Measurements from ENCODE around the gene SHQ1. TPM values are rescaled to one million over a fixed set of nuclear protein-coding genes. Genes with fewer than 3 reads are reported as not detected.
"Not testable (repeated sequence)": the region's sequence is repeated elsewhere in the genome, so short reads cannot be mapped to it uniquely, and the experiment has no call there.

SHQ1 gene
- total RNA-seq, 1 donor, result 16.4 TPM

DNA sequence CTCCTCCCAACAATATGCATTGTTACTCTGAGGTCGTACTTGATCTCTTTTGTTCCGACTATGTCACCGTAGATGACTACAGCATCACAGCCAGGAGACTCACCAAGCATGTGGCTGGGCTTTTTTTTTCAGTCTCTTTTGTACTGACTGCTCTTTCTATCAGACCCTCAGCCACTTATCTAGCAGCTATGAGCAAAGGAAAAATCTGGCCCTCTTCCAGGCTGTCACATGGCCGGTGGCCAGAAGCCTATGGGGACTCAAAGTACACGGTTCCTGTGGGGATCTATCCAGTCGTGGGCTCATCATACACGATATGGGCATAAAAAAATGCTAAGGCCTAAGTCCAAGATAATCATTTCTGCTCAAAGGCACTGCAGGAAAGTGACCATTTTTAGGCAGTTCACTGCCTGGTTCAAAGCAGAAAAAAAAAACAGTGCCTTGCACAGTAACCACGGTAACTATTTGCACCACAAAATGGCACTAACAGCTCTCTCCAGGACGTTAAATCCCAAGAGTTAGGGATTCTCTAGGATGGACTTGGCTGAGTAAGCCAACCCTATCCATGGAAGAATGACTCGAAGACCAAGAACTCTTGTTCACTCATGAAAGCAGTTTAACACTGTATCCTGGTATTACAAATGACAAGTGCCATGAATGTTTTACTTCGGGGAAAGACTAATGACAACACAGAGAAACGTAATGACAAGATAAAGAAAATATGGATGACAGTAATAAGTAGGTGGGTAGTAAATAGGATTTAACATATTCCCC is 50.3 kb downstream of the SHQ1 start:
- no peak overlapping the region for H3K4me3 ChIP-seq (ENCODE audit: low read length)
- no peaks in the 10 kb centered on the region for H3K9me3 ChIP-seq (ENCODE audit: low read depth, low read length)
- no peaks in the 10 kb centered on the region for H3K4me1 ChIP-seq (ENCODE audit: insufficient read depth, low read length)
- no peaks in the 10 kb centered on the region for H3K27me3 ChIP-seq (ENCODE audit: insufficient read depth, low read length)

DNA sequence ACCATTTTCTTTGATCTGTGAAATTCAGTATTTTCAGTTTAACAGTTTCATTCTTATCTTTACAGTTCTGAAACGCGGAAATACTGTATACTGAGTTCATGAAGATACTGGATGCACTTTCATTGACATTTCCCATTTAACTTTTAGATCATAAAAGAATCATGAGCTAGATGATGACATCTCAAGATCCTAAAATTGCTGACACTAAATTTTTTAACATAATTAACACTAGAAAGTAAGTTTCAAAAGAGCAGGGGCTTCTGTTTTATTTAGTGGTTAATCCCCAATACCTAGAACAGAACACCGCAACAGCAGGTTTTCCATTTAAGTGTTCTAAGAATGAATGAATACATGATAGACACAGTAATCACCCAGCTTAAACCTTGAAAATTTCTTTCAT is 54.2 kb downstream of the SHQ1 start:
- no peaks in the 10 kb centered on the region for H3K9me3 ChIP-seq (ENCODE audit: low read depth, low read length)
- no peaks in the 10 kb centered on the region for H3K4me1 ChIP-seq (ENCODE audit: insufficient read depth, low read length)
- no peak overlapping the region for H3K4me3 ChIP-seq (ENCODE audit: low read length)

DNA sequence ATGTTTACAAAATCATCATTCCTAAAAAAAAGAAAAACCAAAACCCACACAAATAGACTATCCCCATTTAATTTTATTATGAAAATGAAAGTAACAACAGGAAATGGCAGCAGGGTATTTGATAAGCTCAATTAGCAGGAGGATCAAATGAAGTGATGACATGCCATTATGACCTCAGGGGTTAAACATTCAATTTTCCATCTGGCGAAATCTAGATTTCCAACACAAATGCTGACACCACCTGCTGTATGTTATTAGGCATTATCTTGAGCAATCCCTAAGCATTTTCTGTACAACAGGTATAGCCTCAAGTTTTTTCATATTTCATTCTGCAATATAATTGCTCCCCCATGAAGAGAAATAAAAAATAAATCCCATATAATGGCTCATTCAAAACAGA is 57.1 kb downstream of the SHQ1 start:
- Histone ChIP-seq H3K4me1 (ENCODE audit: insufficient read depth, low read length) (no peaks in the 10 kb centered on the region), H3K9me3 (ENCODE audit: low read depth, low read length) (no peaks in the 10 kb centered on the region), H3K4me3 (ENCODE audit: low read length) (no peak overlapping the region), H3K27me3 (ENCODE audit: insufficient read depth, low read length) (no peaks in the 10 kb centered on the region)

More for the DNA sequence above, 54.2 kb downstream of the SHQ1 start:
- H3K27me3 ChIP-seq (ENCODE audit: insufficient read depth, low read length), result no peaks in the 10 kb centered on the region

DNA sequence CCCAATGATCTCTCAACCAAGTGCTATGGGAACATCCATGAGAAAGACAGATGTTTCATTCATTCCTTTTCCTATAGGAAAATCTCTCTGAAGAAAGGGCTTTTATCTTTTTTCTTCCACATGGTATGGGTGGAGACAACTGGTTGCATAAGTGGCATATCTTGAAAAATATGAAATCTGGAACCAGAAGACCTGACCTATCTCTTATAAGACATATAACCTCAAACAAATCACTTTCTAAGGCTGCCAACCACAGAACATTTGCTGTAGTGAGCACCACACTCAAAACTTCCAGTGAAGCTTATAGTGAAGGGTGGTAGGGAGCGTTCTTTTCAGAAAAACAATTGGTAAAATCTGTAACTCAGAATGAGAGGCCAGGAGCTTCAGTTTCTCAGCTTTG is 58.5 kb downstream of the SHQ1 start:
- Histone ChIP-seq H3K9me3 (ENCODE audit: low read depth, low read length) (no peaks in the 10 kb centered on the region), H3K27me3 (ENCODE audit: insufficient read depth, low read length) (no peaks in the 10 kb centered on the region), H3K4me1 (ENCODE audit: insufficient read depth, low read length) (no peaks in the 10 kb centered on the region), H3K4me3 (ENCODE audit: low read length) (no peak overlapping the region)

DNA sequence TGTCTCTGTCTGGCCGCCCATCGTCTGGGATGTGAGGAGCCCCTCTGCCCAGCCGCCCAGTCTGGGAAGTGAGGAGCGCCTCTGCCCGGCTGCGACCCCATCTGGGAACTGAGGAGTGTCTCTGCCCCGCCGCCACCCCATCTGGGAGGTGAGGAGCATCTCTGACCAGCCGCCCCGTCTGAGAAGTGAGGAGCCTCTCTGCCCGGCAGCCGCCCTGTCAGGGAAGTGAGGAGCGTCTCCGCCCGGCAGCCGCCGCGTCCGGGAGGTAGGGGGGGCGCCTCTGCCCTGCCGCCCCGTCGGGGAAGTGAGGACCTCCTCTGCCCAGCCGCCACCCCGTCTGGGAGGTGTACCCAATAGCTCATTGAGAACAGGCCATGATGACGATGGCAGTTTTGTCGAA is 60.0 kb downstream of the SHQ1 start:
- H3K4me1 ChIP-seq (ENCODE audit: insufficient read depth, low read length); H3K4me3 ChIP-seq (ENCODE audit: low read length); H3K27me3 ChIP-seq (ENCODE audit: insufficient read depth, low read length); H3K9me3 ChIP-seq (ENCODE audit: low read depth, low read length): not testable (repeated sequence)

DNA sequence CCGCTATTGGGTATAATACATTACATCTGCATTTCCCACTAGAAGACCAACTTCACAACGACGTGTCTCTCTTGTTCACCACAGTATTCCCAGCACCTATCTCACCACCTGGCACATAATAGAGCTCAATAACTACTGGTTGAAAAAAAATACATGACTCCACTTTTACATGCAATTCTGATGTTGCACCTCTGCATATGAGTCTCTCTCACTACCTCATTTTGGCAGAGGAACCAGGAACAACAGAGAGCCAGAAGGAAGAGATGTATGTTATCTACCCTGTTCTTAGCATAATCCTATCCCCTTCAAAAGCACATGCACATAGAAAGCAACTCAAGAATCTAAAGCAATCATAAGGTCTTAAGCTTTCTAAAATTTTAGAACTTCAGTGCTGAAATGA is 61.6 kb downstream of the SHQ1 start:
- H3K27me3 ChIP-seq (ENCODE audit: insufficient read depth, low read length), result no peaks in the 10 kb centered on the region
- H3K4me1 ChIP-seq (ENCODE audit: insufficient read depth, low read length), result no peaks in the 10 kb centered on the region
- H3K4me3 ChIP-seq (ENCODE audit: low read length), result no peak overlapping the region
- H3K9me3 ChIP-seq (ENCODE audit: low read depth, low read length), result no peaks in the 10 kb centered on the region

DNA sequence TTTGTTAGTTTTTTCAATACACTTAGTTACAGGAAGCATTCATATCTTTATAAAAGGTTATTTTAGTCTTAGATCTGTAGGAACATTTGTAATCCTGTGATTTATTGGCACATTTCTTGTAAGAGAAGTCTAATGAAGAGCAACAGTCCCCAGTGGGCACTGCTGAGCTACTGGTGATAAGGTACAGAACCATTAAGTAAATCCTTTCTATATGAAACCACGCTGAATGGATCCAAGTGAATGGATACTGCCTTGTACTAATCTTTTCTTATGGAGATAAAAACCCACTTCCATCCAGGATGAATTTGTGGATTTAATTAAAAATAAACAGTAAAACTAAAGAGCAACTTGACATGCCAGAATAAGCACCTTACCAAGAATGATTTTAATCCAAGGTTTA is 64.0 kb downstream of the SHQ1 start:
- Histone ChIP-seq H3K4me3 (ENCODE audit: low read length) (no peak overlapping the region), H3K4me1 (ENCODE audit: insufficient read depth, low read length) (no peaks in the 10 kb centered on the region), H3K9me3 (ENCODE audit: low read depth, low read length) (no peaks in the 10 kb centered on the region), H3K27me3 (ENCODE audit: insufficient read depth, low read length) (no peaks in the 10 kb centered on the region)

DNA sequence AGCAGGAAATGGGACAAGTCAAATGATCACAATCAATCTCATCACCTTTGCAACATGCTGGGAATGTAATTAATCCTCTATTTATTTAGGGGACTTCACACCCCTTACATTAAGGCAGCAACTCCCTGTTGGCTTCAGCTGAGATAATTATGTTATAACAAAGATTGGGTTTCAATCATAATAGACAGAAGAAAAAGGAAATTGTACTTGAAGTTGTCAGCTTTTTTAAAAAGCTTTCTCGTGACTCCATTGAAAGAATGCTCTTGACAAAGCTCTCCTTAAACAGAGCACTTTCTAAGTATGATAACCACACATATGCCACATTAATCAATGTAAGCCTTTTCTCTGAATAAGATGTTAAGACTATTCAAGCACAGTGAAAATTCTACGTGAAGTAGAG is 65.7 kb downstream of the SHQ1 start:
- Histone ChIP-seq H3K4me1 (ENCODE audit: insufficient read depth, low read length) (no peaks in the 10 kb centered on the region), H3K4me3 (ENCODE audit: low read length) (no peak overlapping the region)

DNA sequence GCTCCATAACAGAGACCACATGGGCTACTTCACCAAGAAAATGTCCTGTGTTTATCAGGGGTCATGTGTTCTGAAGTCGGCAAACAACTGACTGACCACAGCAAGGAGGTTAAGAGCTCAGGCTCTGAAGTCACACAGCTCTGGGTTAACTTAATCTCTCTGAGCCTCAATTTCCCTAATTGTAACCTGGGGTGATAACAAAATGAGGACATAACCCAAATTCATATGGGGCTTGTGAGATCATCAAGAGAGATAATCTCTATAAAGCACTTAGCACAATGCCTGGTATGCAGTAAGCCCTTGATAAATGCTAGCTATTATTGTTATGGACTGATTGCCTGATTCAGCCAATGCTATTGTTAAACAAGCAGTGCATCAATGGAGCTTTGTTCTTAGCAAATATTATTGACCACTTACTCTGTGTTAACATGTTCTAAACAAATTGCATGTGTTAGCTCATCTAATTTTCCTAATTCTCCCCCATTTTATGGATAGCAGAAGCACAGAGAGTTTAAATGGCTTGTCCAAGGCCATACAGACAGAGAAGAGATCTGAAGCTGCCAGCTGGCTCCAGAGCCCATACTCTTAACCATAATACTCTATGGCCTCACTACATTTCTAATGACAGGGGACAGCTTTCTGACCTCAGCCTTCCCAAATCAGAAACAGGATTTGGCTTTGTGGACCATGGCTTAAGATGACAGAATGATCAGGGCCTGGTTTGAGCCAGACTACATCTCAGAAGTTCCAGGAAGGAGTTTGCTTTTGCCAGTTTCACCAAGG is 78.3 kb downstream of the SHQ1 start:
- H3K4me1 ChIP-seq (ENCODE audit: insufficient read depth, low read length), result no peaks in the 10 kb centered on the region
- H3K27me3 ChIP-seq (ENCODE audit: insufficient read depth, low read length), result no peaks in the 10 kb centered on the region
- H3K4me3 ChIP-seq (ENCODE audit: low read length), result no peak overlapping the region
- no peaks in the 10 kb centered on the region for H3K9me3 ChIP-seq (ENCODE audit: low read depth, low read length)

More for the DNA sequence above, 65.7 kb downstream of the SHQ1 start:
- Histone ChIP-seq H3K27me3 (ENCODE audit: insufficient read depth, low read length) (no peaks in the 10 kb centered on the region), H3K9me3 (ENCODE audit: low read depth, low read length) (no peaks in the 10 kb centered on the region)

DNA sequence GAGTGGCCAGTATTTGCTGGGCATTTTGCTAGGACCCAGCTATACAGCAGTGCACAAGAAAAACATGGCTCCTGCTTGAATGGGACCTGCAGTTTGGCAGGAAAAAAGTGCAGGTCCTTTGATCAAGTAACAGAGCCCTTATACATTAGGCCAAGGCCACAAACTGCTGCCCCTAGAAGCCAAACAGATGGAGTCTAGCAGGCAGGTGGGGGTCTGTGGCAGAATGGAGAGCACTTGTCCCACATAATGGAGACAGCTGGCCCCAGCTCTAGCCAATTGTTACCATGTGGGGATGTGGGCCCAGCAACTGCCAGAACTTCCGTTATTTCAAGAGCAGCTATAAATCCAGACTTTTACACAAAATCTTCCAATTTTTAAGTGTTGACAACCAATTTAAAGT is 79.3 kb downstream of the SHQ1 start:
- Histone ChIP-seq H3K9me3 (ENCODE audit: low read depth, low read length) (no peaks in the 10 kb centered on the region), H3K4me1 (ENCODE audit: insufficient read depth, low read length) (no peaks in the 10 kb centered on the region), H3K4me3 (ENCODE audit: low read length) (no peak overlapping the region), H3K27me3 (ENCODE audit: insufficient read depth, low read length) (no peaks in the 10 kb centered on the region)

DNA sequence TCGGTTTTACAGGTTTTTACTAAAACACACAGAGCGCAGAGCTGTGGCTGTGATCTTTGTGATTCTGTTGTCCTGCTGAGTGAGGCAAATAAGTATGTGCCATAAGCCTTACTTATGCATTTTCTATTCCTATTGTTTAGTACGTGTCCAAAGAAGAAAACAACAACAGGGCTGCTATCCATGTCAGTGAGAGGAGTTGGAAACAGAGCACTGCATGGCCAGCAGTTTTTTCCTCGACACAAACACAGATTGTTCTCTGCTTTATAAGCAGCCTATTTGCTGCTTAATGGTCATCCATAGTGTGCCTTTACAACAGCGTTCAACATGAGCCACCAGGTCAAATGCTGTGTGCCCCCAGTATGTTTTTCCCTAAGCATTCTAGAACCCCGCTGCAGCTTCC is 79.8 kb downstream of the SHQ1 start:
- Histone ChIP-seq H3K27me3 (ENCODE audit: insufficient read depth, low read length) (no peaks in the 10 kb centered on the region), H3K9me3 (ENCODE audit: low read depth, low read length) (no peaks in the 10 kb centered on the region), H3K4me1 (ENCODE audit: insufficient read depth, low read length) (no peaks in the 10 kb centered on the region), H3K4me3 (ENCODE audit: low read length) (no peak overlapping the region)

DNA sequence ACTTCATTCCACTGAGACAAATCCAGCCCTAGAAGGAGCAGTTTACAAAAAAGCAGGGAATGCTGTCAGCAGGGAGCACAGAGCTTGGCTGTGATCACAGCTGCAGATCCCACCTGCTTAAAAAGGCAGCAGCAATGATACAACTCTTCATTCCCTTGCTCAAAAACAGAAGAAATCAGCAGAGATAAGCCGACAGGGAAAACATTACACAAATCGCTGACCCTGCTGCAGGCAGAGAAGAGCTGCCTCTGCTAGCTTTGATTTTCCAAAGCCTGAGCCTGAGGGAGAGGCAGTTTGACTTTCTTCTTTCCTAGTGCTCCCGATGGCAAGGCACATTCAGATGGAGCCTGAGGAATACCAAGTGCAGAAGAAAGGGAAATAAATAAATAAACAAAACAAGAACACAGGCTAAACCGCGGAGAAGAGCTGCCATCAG is 80.2 kb downstream of the SHQ1 start:
- no peaks in the 10 kb centered on the region for H3K27me3 ChIP-seq (ENCODE audit: insufficient read depth, low read length)
- H3K9me3 ChIP-seq (ENCODE audit: low read depth, low read length), result no peaks in the 10 kb centered on the region
- H3K4me3 ChIP-seq (ENCODE audit: low read length), result no peak overlapping the region
- no peaks in the 10 kb centered on the region for H3K4me1 ChIP-seq (ENCODE audit: insufficient read depth, low read length)

DNA sequence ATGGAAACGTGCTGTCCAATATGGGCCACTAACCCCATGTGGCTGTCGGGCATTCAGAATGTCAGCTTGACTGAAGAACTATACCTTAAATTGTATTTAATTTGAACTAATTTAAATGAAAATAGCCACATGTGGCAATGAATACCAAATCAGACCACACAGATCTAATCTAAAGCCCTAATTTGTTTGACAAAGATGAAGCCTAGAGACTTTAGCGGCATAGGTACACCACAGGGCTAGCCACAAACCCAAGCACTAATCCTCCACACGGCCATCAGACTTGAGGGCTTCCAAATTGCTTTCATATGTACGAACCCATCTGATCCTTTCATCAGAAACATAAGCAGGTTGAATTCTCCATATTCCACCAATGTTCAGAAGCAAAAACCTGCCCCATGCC is 81.4 kb downstream of the SHQ1 start:
- Histone ChIP-seq H3K4me3 (ENCODE audit: low read length) (no peak overlapping the region), H3K27me3 (ENCODE audit: insufficient read depth, low read length) (no peaks in the 10 kb centered on the region), H3K9me3 (ENCODE audit: low read depth, low read length) (no peaks in the 10 kb centered on the region), H3K4me1 (ENCODE audit: insufficient read depth, low read length) (no peaks in the 10 kb centered on the region)

DNA sequence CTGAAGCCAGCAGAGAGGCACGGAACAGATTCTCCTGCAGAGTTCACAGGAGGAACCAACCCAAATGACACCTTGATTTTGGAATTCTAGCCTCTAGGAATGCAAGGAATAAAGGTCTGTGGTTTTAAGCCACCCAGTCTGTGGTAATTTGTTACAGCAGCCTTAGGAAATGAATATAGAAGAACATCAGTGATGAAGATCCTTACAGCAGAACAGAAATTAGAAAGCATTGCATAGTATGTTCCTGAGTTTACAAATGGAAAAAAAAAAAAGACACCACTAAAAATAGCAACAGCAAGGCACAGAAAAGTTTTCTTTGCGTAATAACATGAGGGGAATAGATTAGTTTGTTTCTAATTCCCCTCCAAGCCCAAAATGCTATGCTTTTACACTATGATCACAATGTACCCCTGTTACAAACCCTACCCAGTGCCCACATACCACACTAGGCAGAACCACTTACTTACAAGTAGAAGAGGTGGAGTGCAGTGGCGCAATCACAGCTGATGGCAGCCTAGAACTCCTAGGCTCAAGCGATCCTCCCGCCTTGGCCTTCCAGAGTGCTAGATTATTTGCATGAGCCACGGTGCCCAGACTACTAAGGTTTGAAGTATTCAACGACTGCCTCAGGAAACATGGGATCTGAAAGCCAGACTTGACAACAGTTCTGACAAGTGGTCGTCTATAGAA is 84.3 kb downstream of the SHQ1 start:
- peaks cover 4% of the 10 kb centered on the region for H3K27me3 ChIP-seq (ENCODE audit: insufficient read depth, low read length)
- H3K4me1 ChIP-seq (ENCODE audit: insufficient read depth, low read length), result no peaks in the 10 kb centered on the region

DNA sequence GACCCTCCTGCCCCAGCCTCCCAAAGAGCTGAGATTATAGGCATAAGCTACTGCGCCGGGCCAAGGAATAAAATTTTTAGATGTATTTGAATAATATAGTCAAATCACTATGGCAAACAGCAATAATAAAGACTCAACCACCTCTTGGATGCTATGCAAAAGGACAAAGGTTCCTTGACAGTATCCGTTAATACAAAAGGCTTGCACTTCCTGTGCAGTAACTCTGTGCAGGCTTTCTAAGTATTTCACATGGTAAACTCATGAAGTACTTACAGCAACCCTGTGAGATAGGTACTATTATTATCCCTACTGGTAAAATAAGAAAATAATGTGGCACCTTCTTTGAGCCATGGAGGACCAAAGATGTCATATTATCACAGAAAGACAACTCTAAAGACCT is 86.8 kb downstream of the SHQ1 start:
- Histone ChIP-seq H3K4me1 (ENCODE audit: insufficient read depth, low read length) (peaks cover 12% of the 10 kb centered on the region), H3K4me3 (ENCODE audit: low read length) (no peak overlapping the region), H3K27me3 (ENCODE audit: insufficient read depth, low read length) (peaks cover 4% of the 10 kb centered on the region), H3K9me3 (ENCODE audit: low read depth, low read length) (no peaks in the 10 kb centered on the region)

More for the DNA sequence above, 84.3 kb downstream of the SHQ1 start:
- Histone ChIP-seq H3K4me3 (ENCODE audit: low read length) (no peak overlapping the region), H3K9me3 (ENCODE audit: low read depth, low read length) (no peaks in the 10 kb centered on the region)

Data from mononuclear cell (primary cell).